Esophagus muscularis mucosa (tissue), 3 donors: Measurements from ENCODE around the gene GINS2.

Experiments
- POLR2A ChIP-seq: fragments of 450-650 bp; IDR thresholded peaks from one replicate; pipeline ENCODE4 v1.6.1; 2017; ENCODE audit warnings: antibody characterized with exemption, moderate library complexity, mild to moderate bottlenecking, low read depth
- POLR2AphosphoS5 ChIP-seq, 2 donors: sonication (generic); formaldehyde crosslinking; IDR thresholded peaks; one replicate each; pipeline ENCODE4 v1.6.1; 2017; ENCODE audit warnings: antibody characterized with exemption in 2 of 2
- TF ChIP-seq, protein P1 (sequence below), 3 experiments: fragments of 200-600 bp in 2 of 3; fragments of 450-650 bp in 1 of 3; sonication (generic) in 2 of 3; IDR thresholded peaks; one replicate each; pipeline ENCODE4 v1.5.1; 2017 to 2019; ENCODE audit warnings: antibody characterized with exemption in 3 of 3, mild to moderate bottlenecking in 2 of 3, moderate library complexity in 1 of 3

DNA sequence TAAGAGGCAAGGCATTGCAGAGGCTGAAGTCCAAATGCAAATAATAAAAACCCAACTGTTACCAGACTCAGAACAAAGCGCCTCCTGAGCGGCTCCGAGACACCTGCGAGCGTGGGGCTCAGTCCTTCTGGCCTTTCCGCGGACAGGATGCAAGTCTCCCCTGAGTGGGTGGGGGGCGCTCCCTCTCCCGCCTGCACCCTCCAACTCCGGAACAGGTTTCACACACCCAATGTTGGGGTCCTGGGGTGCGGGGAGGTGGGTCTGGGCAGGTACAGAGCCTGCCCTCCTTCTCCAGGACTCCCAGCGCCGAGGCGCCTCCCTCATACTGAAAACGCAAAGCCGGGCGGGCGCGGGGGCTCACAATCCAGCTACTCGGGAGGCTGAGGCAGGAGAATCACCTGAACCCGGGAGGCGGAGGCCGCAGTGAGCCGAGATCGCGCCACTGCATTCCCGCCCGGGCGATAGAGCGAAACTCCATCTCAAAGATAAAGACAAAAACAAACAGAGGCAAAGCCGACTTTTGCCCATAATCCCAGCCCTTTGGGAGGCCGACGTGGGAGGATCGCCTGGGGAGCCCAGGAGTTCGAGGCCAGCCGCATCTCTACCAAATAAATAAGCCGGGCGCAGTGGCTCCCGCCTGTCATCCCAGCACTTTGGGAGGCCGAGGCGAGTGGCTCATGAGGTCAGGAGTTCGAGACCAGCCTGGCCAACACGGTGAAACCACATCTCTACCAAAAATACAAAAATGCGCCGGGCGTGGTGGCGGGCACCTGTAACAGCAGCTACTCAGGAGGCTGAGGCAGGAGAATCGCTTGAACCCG lies 893 bp downstream of the GINS2 start:
- TF ChIP-seq POLR2AphosphoS5 (IDR thresholded peaks at IDR 0.05): no peak
- TF ChIP-seq, protein P1, sequence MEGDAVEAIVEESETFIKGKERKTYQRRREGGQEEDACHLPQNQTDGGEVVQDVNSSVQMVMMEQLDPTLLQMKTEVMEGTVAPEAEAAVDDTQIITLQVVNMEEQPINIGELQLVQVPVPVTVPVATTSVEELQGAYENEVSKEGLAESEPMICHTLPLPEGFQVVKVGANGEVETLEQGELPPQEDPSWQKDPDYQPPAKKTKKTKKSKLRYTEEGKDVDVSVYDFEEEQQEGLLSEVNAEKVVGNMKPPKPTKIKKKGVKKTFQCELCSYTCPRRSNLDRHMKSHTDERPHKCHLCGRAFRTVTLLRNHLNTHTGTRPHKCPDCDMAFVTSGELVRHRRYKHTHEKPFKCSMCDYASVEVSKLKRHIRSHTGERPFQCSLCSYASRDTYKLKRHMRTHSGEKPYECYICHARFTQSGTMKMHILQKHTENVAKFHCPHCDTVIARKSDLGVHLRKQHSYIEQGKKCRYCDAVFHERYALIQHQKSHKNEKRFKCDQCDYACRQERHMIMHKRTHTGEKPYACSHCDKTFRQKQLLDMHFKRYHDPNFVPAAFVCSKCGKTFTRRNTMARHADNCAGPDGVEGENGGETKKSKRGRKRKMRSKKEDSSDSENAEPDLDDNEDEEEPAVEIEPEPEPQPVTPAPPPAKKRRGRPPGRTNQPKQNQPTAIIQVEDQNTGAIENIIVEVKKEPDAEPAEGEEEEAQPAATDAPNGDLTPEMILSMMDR (IDR thresholded peaks at IDR 0.05): no peak
- TF ChIP-seq POLR2A: no peak
